NCI-H526 (cell line): ENCODE measurements around the gene GPR162.

Source experiments
- DNase-seq, 2 experiments: peaks; one replicate each; lab custom pipeline; 2025; lab: John Stamatoyannopoulos, UW

The GPR162 gene

GRCh38 chr12:6837370-6838060, 15.9 kb downstream of the GPR162 start:
- DNase-seq, result no peak

DNA sequence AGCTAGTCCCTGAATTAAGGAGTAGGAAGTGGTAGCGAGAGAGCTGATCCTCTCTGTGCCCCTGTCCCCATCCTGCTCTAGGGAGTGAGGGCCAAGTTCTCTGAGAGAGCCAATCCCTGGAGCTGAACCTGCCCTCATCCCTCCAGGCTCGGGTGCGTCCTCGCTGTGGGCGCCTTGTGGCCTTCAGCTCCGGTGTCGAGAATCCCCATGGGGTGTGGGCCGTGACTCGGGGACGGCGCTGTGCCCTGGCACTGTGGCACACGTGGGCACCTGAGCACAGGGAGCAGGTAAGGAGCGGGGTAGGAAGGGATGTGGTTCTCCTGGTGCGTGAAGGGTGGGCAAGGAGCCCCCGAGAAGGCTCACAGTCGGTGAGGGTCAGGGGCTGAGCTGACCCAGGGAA, 17.2 kb downstream of the GPR162 start:
- DNase-seq, result no peak

DNA sequence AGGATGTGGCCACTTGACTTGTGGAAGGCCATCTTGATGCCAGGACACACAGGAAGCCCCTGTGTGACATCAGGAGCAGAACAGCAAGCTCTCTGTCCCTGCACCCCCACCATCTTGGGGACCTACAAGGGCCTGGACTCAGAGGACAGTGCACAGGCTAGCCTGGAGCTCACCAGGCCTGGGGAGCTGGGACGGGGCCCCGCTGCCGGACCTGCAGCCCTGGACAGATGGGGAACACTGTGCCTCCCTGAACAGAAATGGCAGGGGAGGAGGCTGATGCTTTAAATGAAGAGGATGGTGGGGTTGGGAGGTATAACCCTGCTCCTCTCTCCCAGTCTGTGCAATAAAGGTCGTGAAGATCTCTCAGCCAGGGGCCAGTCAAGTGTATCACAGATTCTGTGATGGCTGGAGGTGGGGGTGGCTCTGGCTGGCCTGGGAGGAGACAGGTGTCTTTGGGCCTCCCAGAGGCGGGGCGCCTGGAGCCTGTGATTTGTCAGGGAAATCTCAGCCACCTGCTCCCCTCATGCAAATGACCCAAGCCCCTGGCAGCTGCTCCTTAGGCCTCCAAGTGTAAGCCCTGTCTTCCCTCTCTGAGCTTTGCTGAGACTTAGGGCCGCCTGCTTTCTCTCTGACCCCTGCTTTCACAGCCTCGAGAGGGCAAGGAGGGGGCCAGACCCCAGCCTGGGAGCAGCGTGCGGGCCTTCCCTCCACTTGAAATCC, 18.0 kb downstream of the GPR162 start:
- DNase-seq, result peak; percentile 77 to 93

- no peak for DNase-seq
Measured at GRCh38 chr12:6840330-6840729, 18.7 kb downstream of the GPR162 start.

DNA sequence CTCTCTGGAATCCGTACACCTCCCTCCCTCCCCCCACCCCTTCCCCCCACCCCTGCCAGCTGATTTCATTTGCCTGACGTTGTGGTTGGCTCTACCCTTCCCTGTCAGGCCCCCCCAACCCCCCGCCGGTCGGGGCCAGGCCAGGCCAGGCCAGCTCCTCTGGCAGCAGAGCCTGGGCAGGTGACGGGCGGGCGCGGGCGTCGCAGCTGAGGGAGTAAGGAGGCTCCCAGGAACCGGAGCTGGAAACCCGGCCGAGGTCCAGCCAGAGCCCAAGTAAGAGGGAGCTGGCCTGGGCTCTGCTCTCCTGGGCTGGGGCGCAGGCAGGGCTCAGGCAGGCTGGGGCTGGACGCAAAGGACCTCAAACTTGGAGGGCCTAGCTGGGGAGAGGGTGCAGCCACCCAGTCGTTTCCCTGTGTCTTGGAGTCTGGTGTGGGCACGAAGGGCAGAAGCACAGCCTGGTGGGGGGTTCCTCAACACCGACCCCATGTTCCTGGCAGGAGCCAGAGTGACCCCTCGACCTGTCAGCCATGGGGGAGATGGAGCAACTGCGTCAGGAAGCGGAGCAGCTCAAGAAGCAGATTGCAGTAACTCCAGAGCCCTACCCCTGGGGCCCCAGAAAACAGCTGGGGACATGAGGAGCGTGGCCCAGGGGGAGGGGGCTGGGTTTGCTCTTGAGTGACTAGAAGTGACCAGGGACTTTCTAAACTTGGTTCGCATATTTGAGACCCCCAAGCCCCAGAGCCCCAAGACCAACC, 19.3 kb downstream of the GPR162 start, which contains the start of gene GNB3:
Gene GNB3 (plus strand): TSS at position 165 of the 755 bp plus-strand sequence. CDS start 363 bp downstream, at position 528.
- DNase-seq, result no peak

GRCh38 chr12:6842075-6842474, 20.5 kb downstream of the GPR162 start:
- no peak for DNase-seq

GRCh38 chr12:6843118-6843902, 21.7 kb downstream of the GPR162 start:
- DNase-seq, result peak in 1 of 2 experiments; percentile 26

GRCh38 chr12:6845395-6845794, 23.8 kb downstream of the GPR162 start:
- DNase-seq, result no peak

DNA sequence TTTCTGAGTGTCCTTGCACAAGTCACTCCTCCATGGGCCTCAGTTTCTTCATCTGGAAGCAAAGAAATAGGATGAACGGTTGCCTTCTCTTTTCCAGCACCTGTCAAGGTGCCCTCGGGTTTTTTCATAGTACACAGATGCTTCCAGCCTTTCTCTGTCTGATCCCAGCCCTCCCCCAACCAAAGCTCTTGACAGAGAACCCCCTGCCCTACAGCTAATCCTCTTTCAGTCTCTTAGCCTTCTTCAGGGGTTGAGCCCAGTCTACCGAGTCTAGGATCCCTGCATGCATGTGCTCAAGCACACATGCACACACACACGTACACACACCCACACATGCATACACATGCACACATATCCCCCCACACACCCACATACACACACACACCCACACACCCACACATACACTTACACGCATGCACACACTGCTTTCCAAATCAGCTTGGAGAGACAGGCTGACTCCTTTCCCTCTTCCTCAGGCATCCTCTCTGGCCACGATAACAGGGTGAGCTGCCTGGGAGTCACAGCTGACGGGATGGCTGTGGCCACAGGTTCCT, 24.8 kb downstream of the GPR162 start:
- DNase-seq, result no peak

DNA sequence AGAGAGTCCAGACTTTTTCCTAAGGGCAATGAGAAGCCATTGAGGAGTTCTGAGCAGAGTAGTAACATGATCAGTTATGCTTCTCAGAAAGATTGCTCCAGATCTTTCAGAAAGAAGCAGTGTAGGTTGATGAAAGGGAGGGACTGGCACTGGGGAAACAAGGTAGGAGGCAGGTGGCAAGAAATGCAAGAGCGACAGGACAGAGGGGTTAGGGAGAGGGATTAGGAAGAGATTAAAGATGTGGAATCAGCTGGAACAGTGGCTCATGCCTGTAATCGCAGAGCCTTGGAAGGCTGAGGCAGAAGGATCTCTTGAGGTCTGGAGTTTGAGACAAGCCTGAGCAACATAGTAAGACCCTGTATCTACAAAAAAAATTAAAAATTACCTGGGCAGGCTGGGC, 26.1 kb downstream of the GPR162 start:
- DNase-seq, result no peak

GRCh38 chr12:6849427-6849826, 27.8 kb downstream of the GPR162 start:
- no peak for DNase-seq

- no peak for DNase-seq
Measured at GRCh38 chr12:6849976-6850560, 28.4 kb downstream of the GPR162 start.

- DNase-seq, result no peak
Measured at GRCh38 chr12:6850796-6851152, 29.2 kb downstream of the GPR162 start.

DNA sequence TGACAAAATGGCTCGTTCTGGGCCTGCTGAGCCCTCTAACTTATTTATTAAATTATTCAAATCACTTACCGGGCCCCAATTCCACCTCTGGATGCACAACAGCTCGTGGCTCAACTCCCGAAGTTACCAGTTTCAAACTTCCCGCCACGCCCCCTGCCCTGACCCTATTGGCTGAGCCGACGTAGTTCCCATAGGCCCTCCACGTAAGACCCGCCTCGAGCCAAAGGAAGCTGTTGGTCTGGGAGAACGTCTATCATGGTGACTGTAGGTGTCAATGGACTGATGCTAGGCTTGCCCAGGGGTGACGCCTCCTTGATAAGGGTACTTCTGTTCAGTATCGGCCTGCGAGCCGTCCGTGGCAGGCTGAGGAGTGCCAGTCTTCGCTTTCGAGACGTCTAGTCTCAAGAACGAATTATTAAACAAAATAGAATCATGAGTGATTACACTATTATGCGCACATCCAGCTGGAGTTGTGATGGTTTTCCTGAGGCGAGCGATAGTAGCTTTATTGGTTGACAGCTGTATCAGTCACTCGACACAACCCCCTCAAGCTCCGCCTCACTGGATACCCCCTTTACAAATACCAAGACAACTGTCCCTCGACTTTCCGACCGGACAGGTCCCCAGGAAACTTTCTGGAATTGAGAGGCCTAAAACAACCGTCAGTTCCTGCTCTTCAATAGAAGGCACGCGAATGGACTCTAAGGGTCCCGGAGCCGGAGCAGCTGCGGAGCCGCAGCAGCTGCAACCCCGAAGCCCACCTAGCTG, 29.7 kb downstream of the GPR162 start, which contains the start of gene CDCA3:
Gene CDCA3 (minus strand): TSS at position 134 of the 768 bp plus-strand sequence. CDS start 334 bp downstream, outside the sequence.
- DNase-seq, result peak; percentile 98

- peak; percentile 99 for DNase-seq
Measured at GRCh38 chr12:6851921-6852650, 30.5 kb downstream of the GPR162 start, which contains the start of gene USP5. TSS of gene USP5 (plus strand) at chr12:6852150. CDS start at chr12:6852180, 30 bp downstream.

GRCh38 chr12:6852651-6853354, 31.2 kb downstream of the GPR162 start:
- DNase-seq, result no peak

- DNase-seq, result no peak
Measured at GRCh38 chr12:6853626-6854025, 32.0 kb downstream of the GPR162 start.

- DNase-seq, result no peak
Measured at GRCh38 chr12:6854036-6854435, 32.4 kb downstream of the GPR162 start.

DNA sequence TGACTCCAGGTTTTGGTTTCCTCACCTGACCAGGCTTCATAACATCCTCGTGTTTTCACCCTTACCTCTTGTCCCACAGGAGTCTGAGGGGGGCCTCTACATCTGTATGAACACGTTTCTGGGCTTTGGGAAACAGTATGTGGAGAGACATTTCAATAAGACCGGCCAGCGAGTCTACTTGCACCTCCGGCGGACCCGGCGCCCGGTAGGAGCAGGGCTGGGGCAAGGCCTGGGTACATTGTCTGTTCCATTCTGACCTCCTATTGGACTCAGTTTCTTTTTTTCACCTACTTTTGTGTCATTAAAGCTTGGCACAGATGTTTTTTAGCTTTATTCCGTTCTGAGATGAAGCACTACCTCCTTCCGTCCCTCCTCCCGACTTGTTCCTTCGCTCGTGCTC, 33.7 kb downstream of the GPR162 start:
- no peak for DNase-seq
